Measurements from ENCODE around the gene TTLL11. TPM values are rescaled to one million over a fixed set of nuclear protein-coding genes. Genes with fewer than 3 reads are reported as not detected.

The TTLL11 gene
- polyA plus RNA-seq, 1 donor from 2014 or later = 8.0 TPM

DNA sequence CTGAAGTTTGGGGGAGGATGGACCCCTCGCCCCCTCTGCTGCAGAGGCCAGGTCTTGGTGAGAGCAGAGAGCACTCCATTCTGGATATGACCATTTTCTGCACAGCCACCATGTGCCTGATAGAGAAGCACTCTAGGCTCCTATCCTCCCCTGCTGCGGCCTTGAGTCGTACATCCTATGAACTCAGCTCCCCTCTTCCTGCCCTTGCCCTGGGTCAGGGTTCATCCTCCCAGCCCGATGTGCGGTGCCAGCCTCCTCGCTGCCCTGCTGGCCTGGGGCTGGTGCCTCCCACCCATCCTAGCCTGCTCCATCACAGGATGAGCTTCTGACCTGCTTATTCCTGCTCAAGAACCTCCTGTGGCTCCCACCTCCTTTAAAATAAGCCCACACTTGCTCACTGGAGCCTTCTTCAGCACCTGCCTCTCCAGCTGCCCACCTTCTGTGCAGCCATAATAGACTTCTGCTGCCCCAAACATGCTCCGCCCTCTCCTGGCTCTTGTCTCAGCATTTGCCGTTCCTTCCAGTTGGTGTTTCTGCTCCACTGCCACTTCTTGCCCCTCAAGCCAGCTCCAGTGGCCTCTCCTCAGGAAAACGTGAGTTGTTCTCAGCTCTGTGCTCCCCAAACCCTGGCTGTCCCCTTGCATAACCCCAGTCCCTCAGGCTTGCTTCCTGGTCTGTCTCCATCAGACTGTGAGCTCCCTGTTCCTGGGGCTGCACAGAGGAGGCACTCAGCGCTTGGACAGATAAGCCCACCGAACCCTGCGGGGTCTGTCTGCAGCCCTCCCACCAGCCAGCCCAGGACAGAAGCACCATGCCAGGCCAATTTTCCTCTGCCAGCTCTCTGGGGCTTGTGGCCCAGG lies 22.3 kb upstream of the TTLL11 start:
- Histone ChIP-seq H3K4me2 (ENCODE audit: low read length) (no peak overlapping the region), H3K36me3 (ENCODE audit: insufficient read depth, low read length) (no peaks in the 10 kb centered on the region), H3K4me3 (ENCODE audit: low read length) (no peak overlapping the region), H3K9me2 (ENCODE audit: insufficient read depth, low read length) (no peaks in the 10 kb centered on the region), H3K79me2 (replicated peaks; ENCODE audit: insufficient read depth, low read length) (no peaks in the 10 kb centered on the region), H3K27ac (ENCODE audit: low read length) (no peak overlapping the region), H4K20me1 (ENCODE audit: insufficient read depth) (no peaks in the 10 kb centered on the region), H3K9ac (ENCODE audit: low read length) (no peak overlapping the region), H2AFZ (ENCODE audit: low read depth, low read length) (no peak overlapping the region), H3F3A (ENCODE audit: insufficient read depth, low read length, poor library complexity, severe bottlenecking) (no peaks in the 10 kb centered on the region), H3K9me3 (ENCODE audit: low read length) (no peaks in the 10 kb centered on the region), H3K27me3 (ENCODE audit: insufficient read depth, low read depth, low read length) (no peaks in the 10 kb centered on the region)
- TF ChIP-seq MXI1 (conservative IDR thresholded peaks at IDR 0.05; ENCODE audit: poor library complexity, severe bottlenecking) (no peak), RAD21 (conservative IDR thresholded peaks at IDR 0.05) (no peak), TAF1 (IDR thresholded peaks at IDR 0.05; ENCODE audit: low read depth) (no peak), SMC3 (conservative IDR thresholded peaks at IDR 0.05; ENCODE audit: poor library complexity) (no peak), EZH2 (IDR thresholded peaks at IDR 0.05; ENCODE audit: borderline replicate concordance, insufficient read depth, low read length, poor library complexity, severe bottlenecking) (no peak), POLR2AphosphoS5 (IDR thresholded peaks at IDR 0.05) (no peak), EP300 (conservative IDR thresholded peaks at IDR 0.05; ENCODE audit: poor library complexity, severe bottlenecking) (no peak)
- TF ChIP-seq, protein P1, sequence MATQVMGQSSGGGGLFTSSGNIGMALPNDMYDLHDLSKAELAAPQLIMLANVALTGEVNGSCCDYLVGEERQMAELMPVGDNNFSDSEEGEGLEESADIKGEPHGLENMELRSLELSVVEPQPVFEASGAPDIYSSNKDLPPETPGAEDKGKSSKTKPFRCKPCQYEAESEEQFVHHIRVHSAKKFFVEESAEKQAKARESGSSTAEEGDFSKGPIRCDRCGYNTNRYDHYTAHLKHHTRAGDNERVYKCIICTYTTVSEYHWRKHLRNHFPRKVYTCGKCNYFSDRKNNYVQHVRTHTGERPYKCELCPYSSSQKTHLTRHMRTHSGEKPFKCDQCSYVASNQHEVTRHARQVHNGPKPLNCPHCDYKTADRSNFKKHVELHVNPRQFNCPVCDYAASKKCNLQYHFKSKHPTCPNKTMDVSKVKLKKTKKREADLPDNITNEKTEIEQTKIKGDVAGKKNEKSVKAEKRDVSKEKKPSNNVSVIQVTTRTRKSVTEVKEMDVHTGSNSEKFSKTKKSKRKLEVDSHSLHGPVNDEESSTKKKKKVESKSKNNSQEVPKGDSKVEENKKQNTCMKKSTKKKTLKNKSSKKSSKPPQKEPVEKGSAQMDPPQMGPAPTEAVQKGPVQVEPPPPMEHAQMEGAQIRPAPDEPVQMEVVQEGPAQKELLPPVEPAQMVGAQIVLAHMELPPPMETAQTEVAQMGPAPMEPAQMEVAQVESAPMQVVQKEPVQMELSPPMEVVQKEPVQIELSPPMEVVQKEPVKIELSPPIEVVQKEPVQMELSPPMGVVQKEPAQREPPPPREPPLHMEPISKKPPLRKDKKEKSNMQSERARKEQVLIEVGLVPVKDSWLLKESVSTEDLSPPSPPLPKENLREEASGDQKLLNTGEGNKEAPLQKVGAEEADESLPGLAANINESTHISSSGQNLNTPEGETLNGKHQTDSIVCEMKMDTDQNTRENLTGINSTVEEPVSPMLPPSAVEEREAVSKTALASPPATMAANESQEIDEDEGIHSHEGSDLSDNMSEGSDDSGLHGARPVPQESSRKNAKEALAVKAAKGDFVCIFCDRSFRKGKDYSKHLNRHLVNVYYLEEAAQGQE (IDR thresholded peaks at IDR 0.05; ENCODE audit: borderline replicate concordance) = no peak
- TF ChIP-seq, protein P2, sequence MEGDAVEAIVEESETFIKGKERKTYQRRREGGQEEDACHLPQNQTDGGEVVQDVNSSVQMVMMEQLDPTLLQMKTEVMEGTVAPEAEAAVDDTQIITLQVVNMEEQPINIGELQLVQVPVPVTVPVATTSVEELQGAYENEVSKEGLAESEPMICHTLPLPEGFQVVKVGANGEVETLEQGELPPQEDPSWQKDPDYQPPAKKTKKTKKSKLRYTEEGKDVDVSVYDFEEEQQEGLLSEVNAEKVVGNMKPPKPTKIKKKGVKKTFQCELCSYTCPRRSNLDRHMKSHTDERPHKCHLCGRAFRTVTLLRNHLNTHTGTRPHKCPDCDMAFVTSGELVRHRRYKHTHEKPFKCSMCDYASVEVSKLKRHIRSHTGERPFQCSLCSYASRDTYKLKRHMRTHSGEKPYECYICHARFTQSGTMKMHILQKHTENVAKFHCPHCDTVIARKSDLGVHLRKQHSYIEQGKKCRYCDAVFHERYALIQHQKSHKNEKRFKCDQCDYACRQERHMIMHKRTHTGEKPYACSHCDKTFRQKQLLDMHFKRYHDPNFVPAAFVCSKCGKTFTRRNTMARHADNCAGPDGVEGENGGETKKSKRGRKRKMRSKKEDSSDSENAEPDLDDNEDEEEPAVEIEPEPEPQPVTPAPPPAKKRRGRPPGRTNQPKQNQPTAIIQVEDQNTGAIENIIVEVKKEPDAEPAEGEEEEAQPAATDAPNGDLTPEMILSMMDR (IDR thresholded peaks at IDR 0.05; ENCODE audit: poor library complexity, severe bottlenecking) = no peak

DNA sequence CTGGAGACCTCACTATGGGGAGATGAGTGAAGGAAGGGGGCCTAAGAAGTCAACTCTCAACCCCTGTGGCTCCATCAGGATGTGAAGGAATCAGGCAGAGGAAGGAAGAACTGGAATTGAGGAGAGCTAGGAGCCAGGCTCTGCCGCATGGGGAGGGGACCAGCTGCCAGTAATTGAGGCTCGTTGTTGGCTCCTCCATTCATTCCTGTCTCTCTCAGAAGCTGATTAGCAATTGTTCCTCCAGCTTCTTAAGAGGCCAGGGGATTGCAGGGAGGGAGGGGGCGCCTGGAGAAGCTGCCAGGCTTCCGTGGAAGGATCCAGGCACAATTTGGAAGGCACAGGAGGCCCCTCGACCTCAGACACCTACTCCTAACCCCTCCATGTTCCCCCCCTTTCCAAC lies 20.5 kb upstream of the TTLL11 start:
- no peak overlapping the region for H2AFZ ChIP-seq (ENCODE audit: low read depth, low read length)
- no peaks in the 10 kb centered on the region for H3K36me3 ChIP-seq (ENCODE audit: insufficient read depth, low read length)
- no peak overlapping the region for H3K9ac ChIP-seq (ENCODE audit: low read length)
- no peaks in the 10 kb centered on the region for H3K9me2 ChIP-seq (ENCODE audit: insufficient read depth, low read length)
- no peaks in the 10 kb centered on the region for H4K20me1 ChIP-seq (ENCODE audit: insufficient read depth)
- no peak overlapping the region for H3K27ac ChIP-seq (ENCODE audit: low read length)
- H3K9me3 ChIP-seq (ENCODE audit: low read length) = no peaks in the 10 kb centered on the region
- no peak overlapping the region for H3K4me3 ChIP-seq (ENCODE audit: low read length)
- no peaks in the 10 kb centered on the region for H3F3A ChIP-seq (ENCODE audit: insufficient read depth, low read length, poor library complexity, severe bottlenecking)
- no peak overlapping the region for H3K4me2 ChIP-seq (ENCODE audit: low read length)
- TF ChIP-seq POLR2AphosphoS5 (IDR thresholded peaks at IDR 0.05) (no peak), MXI1 (conservative IDR thresholded peaks at IDR 0.05; ENCODE audit: poor library complexity, severe bottlenecking) (no peak), SMC3 (conservative IDR thresholded peaks at IDR 0.05; ENCODE audit: poor library complexity) (no peak), TAF1 (IDR thresholded peaks at IDR 0.05; ENCODE audit: low read depth) (no peak), EZH2 (IDR thresholded peaks at IDR 0.05; ENCODE audit: borderline replicate concordance, insufficient read depth, low read length, poor library complexity, severe bottlenecking) (no peak), EP300 (conservative IDR thresholded peaks at IDR 0.05; ENCODE audit: poor library complexity, severe bottlenecking) (no peak), RAD21 (conservative IDR thresholded peaks at IDR 0.05) (no peak)
- TF ChIP-seq, protein P1 (IDR thresholded peaks at IDR 0.05; ENCODE audit: borderline replicate concordance) = no peak
- TF ChIP-seq, protein P2 (IDR thresholded peaks at IDR 0.05; ENCODE audit: poor library complexity, severe bottlenecking) = no peak
- H3K27me3 ChIP-seq (ENCODE audit: insufficient read depth, low read depth, low read length) = no peaks in the 10 kb centered on the region
- no peaks in the 10 kb centered on the region for H3K79me2 ChIP-seq (replicated peaks; ENCODE audit: insufficient read depth, low read length)
